GM23338 (cell line): ENCODE measurements around the gene NTM. TPM values are rescaled to one million over a fixed set of nuclear protein-coding genes. Genes with fewer than 3 reads are reported as not detected.

Experiments
- ATAC-seq: fragments of 200-7000 bp; cut with Tn5 transposase; 3 replicates; pipeline ENCODE4 v1.9.1; 2020
- DNase-seq: peaks from one replicate; pipeline ENCODE4 v3.0.0-alpha.2; 2015; ENCODE audit warnings: low spot score
- H2AFZ ChIP-seq: fragments of 200-600 bp; sonication (generic); 2 replicates; pipeline ENCODE4 v1.8.0; 2016; ENCODE audit warnings: antibody characterized with exemption, mild to moderate bottlenecking, moderate library complexity
- H3F3A ChIP-seq: fragments of 200-600 bp; sonication (generic); replicated peaks from 2 replicates; pipeline ENCODE4 v1.8.0; 2017; ENCODE audit warnings: antibody characterized with exemption, mixed run types, low read depth
- H3K27ac ChIP-seq: fragments of 200-600 bp; sonication (generic); 2 replicates; pipeline ENCODE4 v1.6.1; 2016; ENCODE audit warnings: low read depth
- H3K27me3 ChIP-seq: fragments of 200-600 bp; sonication (generic); 2 replicates; pipeline ENCODE4 v1.8.0; 2016; ENCODE audit warnings: mild to moderate bottlenecking, mixed run types, moderate library complexity; ENCODE audit not compliant: insufficient read depth
- H3K36me3 ChIP-seq: fragments of 200-600 bp; sonication (generic); 2 replicates; pipeline ENCODE4 v1.8.0; 2016; ENCODE audit warnings: mild to moderate bottlenecking; ENCODE audit not compliant: insufficient read depth
- H3K4me1 ChIP-seq: fragments of 200-600 bp; sonication (generic); 2 replicates; pipeline ENCODE4 v1.8.0; 2016; ENCODE audit warnings: mild to moderate bottlenecking, moderate library complexity; ENCODE audit not compliant: insufficient read depth
- H3K4me2 ChIP-seq: fragments of 200-600 bp; sonication (generic); 2 replicates; pipeline ENCODE4 v1.7.1; 2017; ENCODE audit warnings: mixed run types
- H3K4me3 ChIP-seq: fragments of 200-600 bp; sonication (generic); 2 replicates; pipeline ENCODE4 v1.6.1; 2016; ENCODE audit warnings: mixed run types
- H3K79me2 ChIP-seq: fragments of 200-600 bp; sonication (generic); replicated peaks from 2 replicates; pipeline ENCODE4 v1.8.0; 2017; ENCODE audit warnings: mild to moderate bottlenecking; ENCODE audit not compliant: insufficient read depth
- H3K9me2 ChIP-seq: fragments of 200-600 bp; sonication (generic); 2 replicates; pipeline ENCODE4 v1.8.0; 2017; ENCODE audit not compliant: insufficient read depth
- H4K20me1 ChIP-seq: fragments of 200-600 bp; sonication (generic); replicated peaks from 2 replicates; pipeline ENCODE4 v1.8.0; 2017; ENCODE audit warnings: mild to moderate bottlenecking; ENCODE audit not compliant: insufficient read depth
- H3K27ac Mint-ChIP-seq: 2 replicates; pipeline ENCODE4 v1.8.0; 2020; ENCODE audit warnings: inconsistent platforms, mild to moderate bottlenecking, moderate library complexity, mixed read lengths
- H3K27me3 Mint-ChIP-seq: 3 replicates; pipeline ENCODE4 v1.8.0; 2022; ENCODE audit warnings: low read depth, mild to moderate bottlenecking, moderate library complexity, mixed read lengths, inconsistent platforms; ENCODE audit not compliant: insufficient read depth, poor library complexity
- H3K36me3 Mint-ChIP-seq: 3 replicates; pipeline ENCODE4 v1.8.0; 2021; ENCODE audit warnings: low read depth, mild to moderate bottlenecking, inconsistent platforms, moderate library complexity, mixed read lengths
- H3K4me1 Mint-ChIP-seq: 3 replicates; pipeline ENCODE4 v1.8.0; 2020; ENCODE audit warnings: mild to moderate bottlenecking, inconsistent platforms, mixed read lengths
- H3K4me3 Mint-ChIP-seq: 3 replicates; pipeline ENCODE4 v1.8.0; 2021; ENCODE audit warnings: moderate library complexity, mild to moderate bottlenecking, inconsistent platforms, mixed read lengths
- H3K9me3 Mint-ChIP-seq: 3 replicates; pipeline ENCODE4 v1.8.0; 2020; ENCODE audit warnings: moderate library complexity, mild to moderate bottlenecking, inconsistent platforms, mixed read lengths
- POLR2AphosphoS5 ChIP-seq: IDR thresholded peaks from 2 replicates; pipeline ENCODE4 v1.6.1; 2016; ENCODE audit warnings: antibody characterized with exemption, low read depth
- polyA plus RNA-seq: library from polyadenylated mRNA; unstranded; fragments of >200 nt; fragmentation: Nextera tagmentation; extraction: Ambion mirVana; gene quantifications from 2 replicates; pipeline ENCODE4 v1.2.1, GENCODE V29; 2016
- total RNA-seq: library from RNA; depleted of rRNA; stranded (reverse); fragments of >200 nt; shearing (Covaris generic); gene quantifications from 2 replicates; pipeline ENCODE4 v1.2.3, GENCODE V29; 2014
- TF ChIP-seq, protein P1 (sequence below): fragments of 250-450 bp; sonication (Bioruptor Pico); IDR thresholded peaks from 2 replicates; pipeline ENCODE4 v1.5.0; 2020; ENCODE audit warnings: mild to moderate bottlenecking, moderate library complexity
- TF ChIP-seq, protein P2 (sequence below): IDR thresholded peaks from 2 replicates; pipeline ENCODE4 v1.6.1; 2016; ENCODE audit warnings: antibody characterized with exemption

NTM gene
- total and polyA plus RNA-seq, 2 experiments from 2014 or later: 10.6 to 14.6 TPM

DNA sequence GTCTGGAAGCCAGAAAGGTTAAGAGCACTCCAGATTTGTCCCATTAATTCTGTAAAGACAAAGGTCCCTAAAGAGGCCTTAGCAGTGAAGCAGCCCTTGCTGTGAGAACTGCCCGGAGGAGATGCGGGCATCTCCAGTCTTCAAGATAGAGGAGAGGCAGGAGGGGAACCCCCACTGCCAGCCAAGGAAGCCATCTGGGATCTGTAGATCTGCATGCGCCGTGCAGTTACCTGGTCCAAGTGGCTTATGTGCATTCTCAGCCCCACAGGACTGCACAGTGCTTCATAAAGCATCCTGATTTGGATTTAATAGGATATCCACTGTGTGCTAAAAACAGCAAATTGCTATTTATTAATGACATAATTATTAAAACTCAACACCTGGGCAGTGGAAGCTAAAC, 834.6 kb downstream of the NTM start:
- no peak overlapping the region for H3K4me3 ChIP-seq
- Mint-ChIP-seq H3K27me3 (no peaks in the 10 kb centered on the region), H3K36me3 (peaks cover 9% of the 10 kb centered on the region)

More for the DNA sequence above, 834.6 kb downstream of the NTM start:
- Histone ChIP-seq H4K20me1 (no peaks in the 10 kb centered on the region; the same call in 1 of the 2 replicates), H3K27ac (no peak overlapping the region), H2AFZ (no peak overlapping the region), H3K79me2 (no peaks in the 10 kb centered on the region), H3K9me2 (peaks cover 4% of the 10 kb centered on the region; the same call in 1 of the 2 replicates), H3K4me2 (no peak overlapping the region), H3K4me1 (no peaks in the 10 kb centered on the region), H3K36me3 (no peaks in the 10 kb centered on the region), H3K27me3 (no peaks in the 10 kb centered on the region), H3F3A (no peaks in the 10 kb centered on the region)
- H3K9me3 Mint-ChIP-seq: peaks cover 24% of the 10 kb centered on the region
- DNase-seq: no peak
- TF ChIP-seq, protein P1, sequence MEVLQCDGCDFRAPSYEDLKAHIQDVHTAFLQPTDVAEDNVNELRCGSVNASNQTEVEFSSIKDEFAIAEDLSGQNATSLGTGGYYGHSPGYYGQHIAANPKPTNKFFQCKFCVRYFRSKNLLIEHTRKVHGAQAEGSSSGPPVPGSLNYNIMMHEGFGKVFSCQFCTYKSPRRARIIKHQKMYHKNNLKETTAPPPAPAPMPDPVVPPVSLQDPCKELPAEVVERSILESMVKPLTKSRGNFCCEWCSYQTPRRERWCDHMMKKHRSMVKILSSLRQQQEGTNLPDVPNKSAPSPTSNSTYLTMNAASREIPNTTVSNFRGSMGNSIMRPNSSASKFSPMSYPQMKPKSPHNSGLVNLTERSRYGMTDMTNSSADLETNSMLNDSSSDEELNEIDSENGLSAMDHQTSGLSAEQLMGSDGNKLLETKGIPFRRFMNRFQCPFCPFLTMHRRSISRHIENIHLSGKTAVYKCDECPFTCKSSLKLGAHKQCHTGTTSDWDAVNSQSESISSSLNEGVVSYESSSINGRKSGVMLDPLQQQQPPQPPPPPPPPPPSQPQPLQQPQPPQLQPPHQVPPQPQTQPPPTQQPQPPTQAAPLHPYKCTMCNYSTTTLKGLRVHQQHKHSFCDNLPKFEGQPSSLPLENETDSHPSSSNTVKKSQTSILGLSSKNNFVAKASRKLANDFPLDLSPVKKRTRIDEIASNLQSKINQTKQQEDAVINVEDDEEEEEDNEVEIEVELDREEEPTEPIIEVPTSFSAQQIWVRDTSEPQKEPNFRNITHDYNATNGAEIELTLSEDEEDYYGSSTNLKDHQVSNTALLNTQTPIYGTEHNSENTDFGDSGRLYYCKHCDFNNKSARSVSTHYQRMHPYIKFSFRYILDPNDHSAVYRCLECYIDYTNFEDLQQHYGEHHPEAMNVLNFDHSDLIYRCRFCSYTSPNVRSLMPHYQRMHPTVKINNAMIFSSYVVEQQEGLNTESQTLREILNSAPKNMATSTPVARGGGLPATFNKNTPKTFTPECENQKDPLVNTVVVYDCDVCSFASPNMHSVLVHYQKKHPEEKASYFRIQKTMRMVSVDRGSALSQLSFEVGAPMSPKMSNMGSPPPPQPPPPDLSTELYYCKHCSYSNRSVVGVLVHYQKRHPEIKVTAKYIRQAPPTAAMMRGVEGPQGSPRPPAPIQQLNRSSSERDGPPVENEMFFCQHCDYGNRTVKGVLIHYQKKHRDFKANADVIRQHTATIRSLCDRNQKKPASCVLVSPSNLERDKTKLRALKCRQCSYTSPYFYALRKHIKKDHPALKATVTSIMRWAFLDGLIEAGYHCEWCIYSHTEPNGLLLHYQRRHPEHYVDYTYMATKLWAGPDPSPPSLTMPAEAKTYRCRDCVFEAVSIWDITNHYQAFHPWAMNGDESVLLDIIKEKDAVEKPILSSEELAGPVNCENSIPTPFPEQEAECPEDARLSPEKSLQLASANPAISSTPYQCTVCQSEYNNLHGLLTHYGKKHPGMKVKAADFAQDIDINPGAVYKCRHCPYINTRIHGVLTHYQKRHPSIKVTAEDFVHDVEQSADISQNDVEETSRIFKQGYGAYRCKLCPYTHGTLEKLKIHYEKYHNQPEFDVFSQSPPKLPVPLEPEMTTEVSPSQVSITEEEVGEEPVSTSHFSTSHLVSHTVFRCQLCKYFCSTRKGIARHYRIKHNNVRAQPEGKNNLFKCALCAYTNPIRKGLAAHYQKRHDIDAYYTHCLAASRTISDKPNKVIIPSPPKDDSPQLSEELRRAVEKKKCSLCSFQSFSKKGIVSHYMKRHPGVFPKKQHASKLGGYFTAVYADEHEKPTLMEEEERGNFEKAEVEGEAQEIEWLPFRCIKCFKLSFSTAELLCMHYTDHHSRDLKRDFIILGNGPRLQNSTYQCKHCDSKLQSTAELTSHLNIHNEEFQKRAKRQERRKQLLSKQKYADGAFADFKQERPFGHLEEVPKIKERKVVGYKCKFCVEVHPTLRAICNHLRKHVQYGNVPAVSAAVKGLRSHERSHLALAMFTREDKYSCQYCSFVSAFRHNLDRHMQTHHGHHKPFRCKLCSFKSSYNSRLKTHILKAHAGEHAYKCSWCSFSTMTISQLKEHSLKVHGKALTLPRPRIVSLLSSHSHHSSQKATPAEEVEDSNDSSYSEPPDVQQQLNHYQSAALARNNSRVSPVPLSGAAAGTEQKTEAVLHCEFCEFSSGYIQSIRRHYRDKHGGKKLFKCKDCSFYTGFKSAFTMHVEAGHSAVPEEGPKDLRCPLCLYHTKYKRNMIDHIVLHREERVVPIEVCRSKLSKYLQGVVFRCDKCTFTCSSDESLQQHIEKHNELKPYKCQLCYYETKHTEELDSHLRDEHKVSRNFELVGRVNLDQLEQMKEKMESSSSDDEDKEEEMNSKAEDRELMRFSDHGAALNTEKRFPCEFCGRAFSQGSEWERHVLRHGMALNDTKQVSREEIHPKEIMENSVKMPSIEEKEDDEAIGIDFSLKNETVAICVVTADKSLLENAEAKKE: no peak
- TF ChIP-seq, protein P2, sequence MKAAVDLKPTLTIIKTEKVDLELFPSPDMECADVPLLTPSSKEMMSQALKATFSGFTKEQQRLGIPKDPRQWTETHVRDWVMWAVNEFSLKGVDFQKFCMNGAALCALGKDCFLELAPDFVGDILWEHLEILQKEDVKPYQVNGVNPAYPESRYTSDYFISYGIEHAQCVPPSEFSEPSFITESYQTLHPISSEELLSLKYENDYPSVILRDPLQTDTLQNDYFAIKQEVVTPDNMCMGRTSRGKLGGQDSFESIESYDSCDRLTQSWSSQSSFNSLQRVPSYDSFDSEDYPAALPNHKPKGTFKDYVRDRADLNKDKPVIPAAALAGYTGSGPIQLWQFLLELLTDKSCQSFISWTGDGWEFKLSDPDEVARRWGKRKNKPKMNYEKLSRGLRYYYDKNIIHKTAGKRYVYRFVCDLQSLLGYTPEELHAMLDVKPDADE: no peak
- TF ChIP-seq POLR2AphosphoS5: no peak
- H3K4me3 Mint-ChIP-seq: no peak overlapping the region
- no peak overlapping the region for H3K27ac Mint-ChIP-seq
- ATAC-seq: no peak
- H3K4me1 Mint-ChIP-seq: peaks cover 5% of the 10 kb centered on the region; the same call in 2 of the 3 replicates
